HepG2 (cell line): ENCODE data around the gene ARHGEF40. TPM values are rescaled to one million over a fixed set of nuclear protein-coding genes. Genes with fewer than 3 reads are reported as not detected.
A peak's percentile ranks its signal among the peaks of the same experiment; 100 is the strongest.

Source experiments
- ATAC-seq: fragments of 200-7000 bp; cut with Tn5 transposase; 3 replicates; pipeline ENCODE4 v1.9.1; 2020; ENCODE audit warnings: mild to moderate bottlenecking, moderate library complexity
- BruUV-seq: library from RNA; stranded (reverse); fragments of 400-500 nt; replicated peaks from 2 replicates; lab custom pipeline; 2021; lab: Mats Ljungman, UMichigan
- CTCF ChIA-PET: fragments of 300-600 bp; formaldehyde crosslinking; extraction: SDS; loops from one replicate; lab custom pipeline; 2021; ENCODE audit warnings: low total read pairs, inconsistent platforms, low intra/inter-chr PET ratio; lab: Yijun Ruan, JAX
- POLR2A ChIA-PET: fragments of 350-600 bp; sonication (Branson Sonifier 250); formaldehyde crosslinking; loops from one replicate; lab custom pipeline; 2020; ENCODE audit warnings: antibody characterized with exemption, inconsistent platforms; lab: Yijun Ruan, JAX
- DNase-seq: peaks from one replicate; pipeline ENCODE4 v3.0.0-alpha.2; 2015; ENCODE audit warnings: low spot score
- FAIRE-seq: peaks from 3 replicates; lab custom pipeline; 2011; peaks lifted over from hg19 to GRCh38; lab: Jason Lieb, UNC
- H2AFZ ChIP-seq: one replicate; pipeline ENCODE4 v1.6.1; 2011; ENCODE audit warnings: low read length, inconsistent platforms
- H3K27ac ChIP-seq: fragments of 300-600 bp; 3 replicates; pipeline ENCODE4 v1.8.0; 2011; ENCODE audit warnings: mixed run types, mild to moderate bottlenecking, mixed read lengths, low read length, inconsistent platforms; ENCODE audit not compliant: insufficient read depth; ENCODE audit errors: extremely low read length
- H3K27me3 ChIP-seq, 2 experiments: fragments of 200-600 bp in 1 of 2; 2 replicates in 1 of 2; 3 replicates in 1 of 2; pipeline versions ENCODE4 v1.6.0 to v1.8.0; 2011; ENCODE audit warnings: low read length in 2 of 2, mild to moderate bottlenecking in 2 of 2, moderate library complexity in 2 of 2, inconsistent platforms in 1 of 2; ENCODE audit not compliant: insufficient read depth in 2 of 2, control insufficient read depth in 1 of 2
- H3K36me3 ChIP-seq, 2 experiments: fragments of 200-600 bp in 1 of 2; replicated peaks in 1 of 2; 2 replicates in 1 of 2; 3 replicates in 1 of 2; pipeline versions ENCODE4 v1.5.1 to v1.8.0; 2011; ENCODE audit warnings: low read length in 2 of 2, inconsistent platforms in 1 of 2; ENCODE audit not compliant: insufficient read depth in 2 of 2, control insufficient read depth in 1 of 2
- H3K4me1 ChIP-seq: 2 replicates; pipeline ENCODE4 v1.5.1; 2012; ENCODE audit warnings: low read length, inconsistent platforms; ENCODE audit not compliant: insufficient read depth
- H3K4me2 ChIP-seq: 2 replicates; pipeline ENCODE4 v1.6.0; 2011; ENCODE audit warnings: low read depth, low read length, inconsistent platforms
- H3K4me3 ChIP-seq, 3 experiments: fragments of 200-600 bp in 1 of 3; sonication (generic), shearing (Covaris generic) in 1 of 3; replicated peaks in 1 of 3; 2 replicates each; pipeline ENCODE4 v1.5.1; 2011 to 2016; ENCODE audit warnings: low read length in 3 of 3, inconsistent platforms in 2 of 3, low read depth in 2 of 3, mild to moderate bottlenecking in 2 of 3, control low read depth in 1 of 3, mixed read lengths in 1 of 3; ENCODE audit not compliant: insufficient read depth in 1 of 3
- H3K79me2 ChIP-seq: one replicate; pipeline ENCODE4 v1.6.1; 2011; ENCODE audit warnings: low read length, inconsistent platforms; ENCODE audit not compliant: insufficient read depth
- H3K9ac ChIP-seq: 2 replicates; pipeline ENCODE4 v1.6.0; 2011; ENCODE audit warnings: mild to moderate bottlenecking, low read depth, low read length, inconsistent platforms; ENCODE audit not compliant: insufficient read depth
- H3K9me3 ChIP-seq: 2 replicates; pipeline ENCODE4 v1.5.1; 2012; ENCODE audit warnings: mild to moderate bottlenecking, low read length
- H4K20me1 ChIP-seq: 2 replicates; pipeline ENCODE4 v1.6.0; 2011; ENCODE audit warnings: inconsistent platforms, mild to moderate bottlenecking, low read length, moderate library complexity; ENCODE audit not compliant: insufficient read depth
- GZF1 ChIP-seq: sonication (generic); formaldehyde crosslinking; IDR thresholded peaks from 2 replicates; pipeline ENCODE4 v1.5.1; 2020; ENCODE audit warnings: mild to moderate bottlenecking, missing genetic modification reagents
- MTA3 ChIP-seq: sonication (generic); formaldehyde crosslinking; IDR thresholded peaks from 2 replicates; pipeline ENCODE4 v1.4.0; 2020; ENCODE audit warnings: missing genetic modification reagents
- SOX6 ChIP-seq, 2 experiments: fragments of 450-650 bp in 1 of 2; sonication (generic) in 1 of 2; formaldehyde crosslinking in 1 of 2; IDR thresholded peaks; 2 replicates each; pipeline versions ENCODE4 v1.4.0 to v1.6.1; 2017 to 2020; ENCODE audit warnings: antibody characterized with exemption in 1 of 2, mild to moderate bottlenecking in 1 of 2, missing genetic modification reagents in 1 of 2
- TBX2 ChIP-seq: sonication (generic); formaldehyde crosslinking; IDR thresholded peaks from 2 replicates; pipeline ENCODE4 v1.5.0; 2020; ENCODE audit warnings: missing genetic modification reagents, mild to moderate bottlenecking, borderline replicate concordance
- ZNF451 ChIP-seq: sonication (generic); formaldehyde crosslinking; IDR thresholded peaks from 2 replicates; pipeline ENCODE4 v1.5.0; 2020; ENCODE audit warnings: mild to moderate bottlenecking, missing genetic modification reagents
- ZNF572 ChIP-seq: sonication (generic); formaldehyde crosslinking; IDR thresholded peaks from 2 replicates; pipeline ENCODE4 v1.5.1; 2020; ENCODE audit warnings: mild to moderate bottlenecking, missing genetic modification reagents
- ZNF788 ChIP-seq: sonication (generic); formaldehyde crosslinking; IDR thresholded peaks from 2 replicates; pipeline ENCODE4 v1.5.0; 2020; ENCODE audit warnings: mild to moderate bottlenecking, missing genetic modification reagents, borderline replicate concordance
- WGBS: methylation state at CpG from one replicate; pipeline ENCODE4 v1.1.6; 2017; ENCODE audit warnings: low lambda C conversion rate; 5-methylcytosine and 5-hydroxymethylcytosine counted together
- in situ Hi-C: cut with HindIII; loops from 2 replicates; pipeline ENCODE4 v1.10.0; 2017; ENCODE audit warnings: low pct_unique_long_range_greater_than_20kb; ENCODE audit not compliant: extremely low pct_ligation_motif_present
- intact Hi-C: fragments of 100-400 bp; cut with micrococcal nuclease; formaldehyde crosslinking; loops from one replicate; pipeline ENCODE4 v1.10.0; 2022; ENCODE audit not compliant: unreplicated experiment
- polyA plus RNA-seq, 8 experiments: library from polyadenylated mRNA; depleted of rRNA in 3 of 8; stranded (reverse) in 7 of 8; unstranded in 1 of 8; fragments of >200 nt; fragmentation: Illumina TruSeq in 4 of 8; extraction: Trizol in 4 of 8; gene quantifications; 2 replicates each; pipeline versions ENCODE4 v1.2.1 to v1.2.3, GENCODE V29; 2011 to 2016; ENCODE audit warnings: low read depth in 4 of 8, missing spikeins in 1 of 8, mixed read lengths in 1 of 8; ENCODE audit not compliant: insufficient read depth in 1 of 8
- total RNA-seq, 5 experiments: library from RNA; depleted of rRNA; stranded (reverse); fragments of >200 nt; fragmentation: Illumina TruSeq; extraction: Trizol; gene quantifications; 2 replicates each; pipeline ENCODE4 v1.2.3, GENCODE V29; 2016; ENCODE audit warnings: low read depth in 1 of 5
- TF ChIP-seq, protein P1 (sequence below): sonication (generic); formaldehyde crosslinking; IDR thresholded peaks from 2 replicates; pipeline ENCODE4 v1.5.0; 2020; ENCODE audit warnings: mild to moderate bottlenecking, missing genetic modification reagents, borderline replicate concordance
- TF ChIP-seq, protein P2 (sequence below): sonication (generic); formaldehyde crosslinking; IDR thresholded peaks from 2 replicates; pipeline ENCODE4 v1.4.0; 2020; ENCODE audit warnings: missing genetic modification reagents
- TF ChIP-seq, protein P3 (sequence below): sonication (generic); formaldehyde crosslinking; conservative IDR thresholded peaks from 2 replicates; pipeline ENCODE4 v1.4.0; 2020; ENCODE audit warnings: missing genetic modification reagents
- TF ChIP-seq, protein P4 (sequence below): sonication (generic); formaldehyde crosslinking; IDR thresholded peaks from 2 replicates; pipeline ENCODE4 v1.5.0; 2020; ENCODE audit warnings: missing genetic modification reagents
- TF ChIP-seq, protein P5 (sequence below): sonication (generic); formaldehyde crosslinking; IDR thresholded peaks from 2 replicates; pipeline ENCODE4 v1.8.1; 2023; ENCODE audit warnings: mild to moderate bottlenecking, missing genetic modification reagents
- TF ChIP-seq, protein P6 (sequence below): sonication (generic); formaldehyde crosslinking; IDR thresholded peaks from 2 replicates; pipeline ENCODE4 v1.5.0; 2020; ENCODE audit warnings: mild to moderate bottlenecking, missing genetic modification reagents, moderate library complexity

ARHGEF40 gene
- total and polyA plus RNA-seq, 2 of the 13 experiments (the other 11 are each of a cell fraction or from before 2014, with no cell fraction given) = 28.1 to 78.1 TPM

DNA sequence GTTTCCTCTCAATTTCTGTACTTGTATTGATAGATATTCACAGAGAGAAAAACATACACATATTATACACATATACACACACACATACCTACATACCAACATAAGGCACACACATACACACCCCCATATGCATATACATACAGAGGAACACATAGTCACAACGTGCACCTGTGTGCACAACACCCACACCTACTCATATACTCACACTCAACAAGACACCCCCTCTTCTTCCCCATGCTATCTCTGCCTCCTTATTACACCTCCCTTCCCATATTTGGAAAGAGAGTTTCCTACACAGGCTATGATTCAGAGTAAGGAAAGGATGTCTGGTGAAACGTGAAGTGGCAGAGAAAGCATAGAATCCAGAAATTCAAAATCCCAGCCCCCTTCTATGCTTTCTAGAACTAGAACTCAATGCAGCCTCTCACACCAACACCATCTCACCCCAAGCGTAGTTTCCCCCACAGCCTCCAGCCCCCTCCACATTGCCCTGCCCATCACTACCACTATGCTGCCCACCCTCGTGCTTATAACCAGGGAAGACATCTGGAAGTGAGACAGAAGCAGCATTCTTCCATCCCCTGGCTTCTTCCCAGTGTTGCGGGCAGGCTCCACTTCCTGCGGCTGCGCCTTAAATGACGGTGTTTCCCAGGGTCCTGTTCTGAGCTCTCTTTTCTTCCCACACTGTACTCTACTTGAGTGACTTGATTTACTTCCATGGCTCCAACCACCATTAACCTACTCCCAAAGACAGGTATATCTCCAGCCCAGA is 10.1 kb upstream of the ARHGEF40 start:
- Histone ChIP-seq H3K4me3 (no peak overlapping the region), H3K27me3 (no peaks in the 10 kb centered on the region), H3K9ac (no peak overlapping the region), H3K27ac (peak overlapping the region; percentile 71), H3K4me2 (peak overlapping the region; percentile 59), H2AFZ (no peak overlapping the region), H3K79me2 (no peaks in the 10 kb centered on the region), H4K20me1 (no peaks in the 10 kb centered on the region), H3K36me3 (no peaks in the 10 kb centered on the region), H3K4me1 (peaks cover 89% of the 10 kb centered on the region), H3K9me3 (no peaks in the 10 kb centered on the region)
- BruUV-seq = no TSS peak
- no peak for FAIRE-seq
- DNase-seq = no peak
- POLR2A ChIA-PET = interaction anchor here (1.3 to 2.8 kb wide), 5 partner anchors 11 to 45 kb away, joined by 5 to 59 read pairs (median 9); partner anchors contain the start of gene ARHGEF40
- 89% methylated on average over 8 of the region's 8 CpGs for WGBS
- CTCF ChIA-PET = interaction anchor here (1.9 kb wide), 1 partner anchor 45 kb away, joined by 5 read pairs; no protein-coding TSS in a partner anchor
- no peak for ATAC-seq
- intact Hi-C loops = loop anchor here (5.0 kb wide), 1 partner anchor 378 kb away; the partner anchor contains the start of gene RNASE4
- in situ Hi-C loops = no loop called here
- TF ChIP-seq, protein P1, sequence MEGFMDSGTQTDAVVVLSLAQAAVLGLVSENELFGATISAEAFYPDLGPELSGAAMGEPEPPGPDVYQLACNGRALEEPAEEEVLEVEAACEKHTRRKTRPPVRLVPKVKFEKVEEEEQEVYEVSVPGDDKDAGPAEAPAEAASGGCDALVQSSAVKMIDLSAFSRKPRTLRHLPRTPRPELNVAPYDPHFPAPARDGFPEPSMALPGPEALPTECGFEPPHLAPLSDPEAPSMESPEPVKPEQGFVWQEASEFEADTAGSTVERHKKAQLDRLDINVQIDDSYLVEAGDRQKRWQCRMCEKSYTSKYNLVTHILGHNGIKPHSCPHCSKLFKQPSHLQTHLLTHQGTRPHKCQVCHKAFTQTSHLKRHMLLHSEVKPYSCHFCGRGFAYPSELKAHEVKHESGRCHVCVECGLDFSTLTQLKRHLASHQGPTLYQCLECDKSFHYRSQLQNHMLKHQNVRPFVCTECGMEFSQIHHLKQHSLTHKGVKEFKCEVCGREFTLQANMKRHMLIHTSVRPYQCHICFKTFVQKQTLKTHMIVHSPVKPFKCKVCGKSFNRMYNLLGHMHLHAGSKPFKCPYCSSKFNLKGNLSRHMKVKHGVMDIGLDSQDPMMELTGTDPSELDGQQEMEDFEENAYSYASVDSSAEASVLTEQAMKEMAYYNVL (CRISPR knock-in tag) = no peak
- TF ChIP-seq SOX6 (IDR thresholded peaks at IDR 0.05) (0 out of 2 replicates have a peak, but pooled peaks have one; percentile 16), SOX6 (CRISPR knock-in tag; IDR thresholded peaks at IDR 0.05) (no peak), TBX2 (0 out of 2 replicates have a peak, but pooled peaks have one; percentile 1), ZNF451 (no peak), ZNF788 (0 out of 2 replicates have a peak, but pooled peaks have one; percentile 11), ZNF572 (CRISPR knock-in tag) (no peak), MTA3 (CRISPR knock-in tag) (no peak), GZF1 (CRISPR knock-in tag) (peak; percentile 55; the same call in 1 of the 2 replicates)
- TF ChIP-seq, protein P2, sequence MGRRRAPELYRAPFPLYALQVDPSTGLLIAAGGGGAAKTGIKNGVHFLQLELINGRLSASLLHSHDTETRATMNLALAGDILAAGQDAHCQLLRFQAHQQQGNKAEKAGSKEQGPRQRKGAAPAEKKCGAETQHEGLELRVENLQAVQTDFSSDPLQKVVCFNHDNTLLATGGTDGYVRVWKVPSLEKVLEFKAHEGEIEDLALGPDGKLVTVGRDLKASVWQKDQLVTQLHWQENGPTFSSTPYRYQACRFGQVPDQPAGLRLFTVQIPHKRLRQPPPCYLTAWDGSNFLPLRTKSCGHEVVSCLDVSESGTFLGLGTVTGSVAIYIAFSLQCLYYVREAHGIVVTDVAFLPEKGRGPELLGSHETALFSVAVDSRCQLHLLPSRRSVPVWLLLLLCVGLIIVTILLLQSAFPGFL (CRISPR knock-in tag) = no peak
- TF ChIP-seq, protein P3, sequence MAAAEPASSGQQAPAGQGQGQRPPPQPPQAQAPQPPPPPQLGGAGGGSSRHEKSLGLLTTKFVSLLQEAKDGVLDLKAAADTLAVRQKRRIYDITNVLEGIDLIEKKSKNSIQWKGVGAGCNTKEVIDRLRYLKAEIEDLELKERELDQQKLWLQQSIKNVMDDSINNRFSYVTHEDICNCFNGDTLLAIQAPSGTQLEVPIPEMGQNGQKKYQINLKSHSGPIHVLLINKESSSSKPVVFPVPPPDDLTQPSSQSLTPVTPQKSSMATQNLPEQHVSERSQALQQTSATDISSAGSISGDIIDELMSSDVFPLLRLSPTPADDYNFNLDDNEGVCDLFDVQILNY = no peak
- TF ChIP-seq, protein P4, sequence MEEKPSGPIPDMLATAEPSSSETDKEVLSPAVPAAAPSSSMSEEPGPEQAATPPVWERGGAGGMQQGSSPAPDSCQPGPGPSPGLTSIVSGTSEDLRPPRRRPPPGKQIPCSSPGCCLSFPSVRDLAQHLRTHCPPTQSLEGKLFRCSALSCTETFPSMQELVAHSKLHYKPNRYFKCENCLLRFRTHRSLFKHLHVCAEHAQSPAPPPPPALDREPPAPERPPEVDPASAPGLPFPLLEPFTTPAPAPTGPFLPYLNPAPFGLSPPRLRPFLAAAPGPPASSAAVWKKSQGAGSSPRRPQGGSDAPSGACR = no peak
- TF ChIP-seq, protein P5, sequence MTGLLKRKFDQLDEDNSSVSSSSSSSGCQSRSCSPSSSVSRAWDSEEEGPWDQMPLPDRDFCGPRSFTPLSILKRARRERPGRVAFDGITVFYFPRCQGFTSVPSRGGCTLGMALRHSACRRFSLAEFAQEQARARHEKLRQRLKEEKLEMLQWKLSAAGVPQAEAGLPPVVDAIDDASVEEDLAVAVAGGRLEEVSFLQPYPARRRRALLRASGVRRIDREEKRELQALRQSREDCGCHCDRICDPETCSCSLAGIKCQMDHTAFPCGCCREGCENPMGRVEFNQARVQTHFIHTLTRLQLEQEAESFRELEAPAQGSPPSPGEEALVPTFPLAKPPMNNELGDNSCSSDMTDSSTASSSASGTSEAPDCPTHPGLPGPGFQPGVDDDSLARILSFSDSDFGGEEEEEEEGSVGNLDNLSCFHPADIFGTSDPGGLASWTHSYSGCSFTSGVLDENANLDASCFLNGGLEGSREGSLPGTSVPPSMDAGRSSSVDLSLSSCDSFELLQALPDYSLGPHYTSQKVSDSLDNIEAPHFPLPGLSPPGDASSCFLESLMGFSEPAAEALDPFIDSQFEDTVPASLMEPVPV = no peak
- TF ChIP-seq, protein P6, sequence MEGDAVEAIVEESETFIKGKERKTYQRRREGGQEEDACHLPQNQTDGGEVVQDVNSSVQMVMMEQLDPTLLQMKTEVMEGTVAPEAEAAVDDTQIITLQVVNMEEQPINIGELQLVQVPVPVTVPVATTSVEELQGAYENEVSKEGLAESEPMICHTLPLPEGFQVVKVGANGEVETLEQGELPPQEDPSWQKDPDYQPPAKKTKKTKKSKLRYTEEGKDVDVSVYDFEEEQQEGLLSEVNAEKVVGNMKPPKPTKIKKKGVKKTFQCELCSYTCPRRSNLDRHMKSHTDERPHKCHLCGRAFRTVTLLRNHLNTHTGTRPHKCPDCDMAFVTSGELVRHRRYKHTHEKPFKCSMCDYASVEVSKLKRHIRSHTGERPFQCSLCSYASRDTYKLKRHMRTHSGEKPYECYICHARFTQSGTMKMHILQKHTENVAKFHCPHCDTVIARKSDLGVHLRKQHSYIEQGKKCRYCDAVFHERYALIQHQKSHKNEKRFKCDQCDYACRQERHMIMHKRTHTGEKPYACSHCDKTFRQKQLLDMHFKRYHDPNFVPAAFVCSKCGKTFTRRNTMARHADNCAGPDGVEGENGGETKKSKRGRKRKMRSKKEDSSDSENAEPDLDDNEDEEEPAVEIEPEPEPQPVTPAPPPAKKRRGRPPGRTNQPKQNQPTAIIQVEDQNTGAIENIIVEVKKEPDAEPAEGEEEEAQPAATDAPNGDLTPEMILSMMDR (CRISPR knock-in tag) = no peak
